ENCODE measurements around the gene RNF6.
"Not testable (repeated sequence)": the region's sequence is repeated elsewhere in the genome, so short reads cannot be mapped to it uniquely, and the experiment has no call there.

Gene RNF6

DNA sequence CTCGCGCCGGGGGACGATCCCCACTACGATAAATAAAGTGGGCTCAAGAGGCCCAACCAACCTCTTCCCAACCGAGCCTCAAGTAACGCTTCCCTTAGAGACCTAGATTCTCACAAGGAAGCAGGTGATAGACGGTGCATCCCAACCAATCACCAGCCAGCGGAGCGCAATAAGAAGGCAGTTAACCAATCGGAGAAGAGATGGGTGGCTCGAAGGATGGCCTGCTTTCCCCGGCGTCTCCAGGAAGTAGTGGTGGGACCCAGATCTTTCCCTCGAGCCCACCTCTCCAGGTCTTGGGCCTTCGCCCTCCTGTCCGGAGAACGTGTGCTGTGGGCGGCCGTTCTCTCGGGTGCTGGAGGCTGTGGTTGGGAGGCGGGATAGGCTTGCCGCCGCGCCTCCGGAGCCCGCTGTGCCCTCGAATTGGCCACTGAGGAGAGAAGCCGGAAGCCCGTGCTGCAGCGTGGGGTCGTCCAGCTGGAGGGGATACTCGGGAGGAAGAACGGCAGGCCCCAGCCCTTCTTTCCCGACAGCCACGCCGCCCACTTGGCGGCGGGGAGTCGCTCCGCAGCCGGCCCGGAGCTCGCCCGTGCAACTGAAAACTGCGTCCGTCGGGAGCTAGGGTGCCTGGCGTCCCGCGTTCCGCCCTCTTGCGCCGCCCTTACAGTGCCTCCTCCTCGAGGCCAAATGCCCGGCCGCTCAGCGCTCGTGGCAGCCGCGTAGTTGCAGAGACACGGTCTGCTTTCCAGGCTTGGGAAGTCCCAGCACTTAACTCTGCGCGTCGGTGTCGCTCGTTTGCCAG is at the start of gene RNF6:
TSS of gene RNF6 (minus strand) at position 594 of the 799 bp plus-strand sequence. CDS start 2,665 bp downstream, outside the sequence.
- DNase-seq: peak; percentile 91 to 96

DNA sequence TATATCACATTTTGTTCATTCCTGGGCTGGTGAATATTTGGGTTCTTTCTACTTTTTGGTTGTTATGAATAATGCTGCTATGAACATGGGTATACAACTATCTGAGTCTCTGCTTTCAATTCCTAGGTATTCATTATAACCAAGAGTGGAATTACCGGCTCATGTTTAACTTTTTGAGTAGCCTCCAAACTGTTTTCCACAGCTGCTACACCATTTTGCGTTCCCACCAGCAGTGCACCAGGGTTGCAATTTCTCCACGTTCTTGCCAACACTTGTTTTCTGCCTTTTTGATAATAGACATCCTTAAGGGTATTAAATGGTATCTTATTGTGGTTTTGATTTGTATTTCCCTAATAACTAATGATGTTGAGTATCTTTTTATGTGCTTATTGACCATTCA is 48.6 kb upstream of the RNF6 start:
- no peak for DNase-seq

GRCh38 chr13:26266311-26266710 is 44.2 kb upstream of the RNF6 start:
- no peak for DNase-seq

DNA sequence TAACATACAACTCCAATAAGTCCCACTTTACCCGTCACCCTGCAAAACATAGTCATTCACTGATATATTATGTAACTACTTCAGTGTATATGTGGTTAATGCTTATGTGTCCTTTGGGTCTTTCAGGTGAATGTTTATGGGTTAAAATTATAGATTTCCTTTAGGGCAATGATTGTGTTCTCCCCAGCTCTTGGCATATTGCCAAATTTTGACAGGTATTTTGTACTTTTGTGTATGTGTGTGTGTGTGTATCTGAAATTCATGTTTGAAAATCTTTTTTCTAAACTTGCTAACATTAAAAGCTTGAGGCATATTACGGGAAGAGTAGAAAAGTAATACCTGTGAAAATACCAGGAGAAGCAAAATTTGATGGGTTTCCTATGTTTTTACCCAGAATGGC is 40.0 kb upstream of the RNF6 start:
- DNase-seq: no peak

DNA sequence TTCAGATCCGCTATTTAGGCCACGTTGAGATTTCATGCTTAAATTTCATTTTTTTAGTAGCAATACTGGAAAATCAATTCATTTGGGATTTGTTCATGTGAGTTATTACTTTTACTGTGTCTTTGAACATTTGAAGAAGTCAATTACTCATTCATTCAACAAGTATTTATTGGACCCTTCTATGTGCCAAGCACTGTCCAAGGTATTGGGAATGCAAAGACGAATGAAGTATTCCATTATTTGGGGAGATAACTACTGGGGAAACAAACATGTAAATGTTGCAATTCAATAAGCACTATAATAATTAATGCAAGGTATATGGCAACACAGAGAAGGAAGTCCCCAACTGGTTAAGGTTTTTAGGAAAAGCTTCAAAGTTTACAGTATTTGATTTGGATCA is 37.5 kb upstream of the RNF6 start:
- no peak for DNase-seq

DNA sequence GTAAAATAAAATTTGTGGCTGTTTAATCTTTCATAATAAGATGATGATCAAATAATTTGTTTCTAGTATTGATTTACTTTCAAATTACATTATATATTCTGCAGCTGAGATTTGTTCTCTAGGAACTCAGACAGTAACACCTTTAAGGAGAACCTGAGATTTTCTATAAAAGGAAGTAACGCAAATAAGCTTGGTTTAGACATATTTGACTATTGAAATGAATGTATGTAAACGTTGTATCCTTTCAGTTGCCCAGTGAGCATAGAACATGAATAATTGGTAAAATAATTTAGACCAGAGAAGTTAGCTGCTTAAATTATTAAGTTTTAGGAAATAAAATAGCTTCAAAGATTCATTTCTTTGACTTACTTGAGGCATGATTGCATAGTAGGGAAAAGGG is 34.9 kb upstream of the RNF6 start:
- no peak for DNase-seq

GRCh38 chr13:26255691-26256277 is 33.7 kb upstream of the RNF6 start:
- peak in 1 of 2 experiments; percentile 14 for DNase-seq

DNA sequence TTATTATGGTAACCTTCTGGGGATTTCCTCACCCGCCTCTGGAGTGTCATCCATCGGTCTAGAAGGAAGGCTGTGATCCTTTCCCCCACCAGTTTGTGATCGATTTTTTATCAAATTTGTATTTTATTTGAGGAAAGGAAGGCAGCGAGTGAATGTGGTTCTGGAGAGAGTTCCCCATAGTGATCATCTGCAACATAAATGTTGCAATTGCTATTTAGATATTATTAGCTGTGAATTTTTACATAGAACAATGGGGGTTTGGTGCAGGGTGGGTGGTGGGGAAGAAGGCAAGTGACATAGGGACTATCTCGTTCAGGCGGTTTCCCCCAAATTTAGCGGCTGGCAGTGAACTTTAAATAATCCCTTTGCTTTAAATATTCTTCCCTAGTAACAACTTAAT is 33.0 kb upstream of the RNF6 start:
- DNase-seq: no peak

GRCh38 chr13:26254583-26255111 is 32.5 kb upstream of the RNF6 start:
- DNase-seq: peak in 1 of 2 experiments; percentile 45

- peak; percentile 87 to 94 for DNase-seq
Observed at GRCh38 chr13:26253787-26254582, 31.9 kb upstream of the RNF6 start, which contains the start of gene CDK8. CDK8 (plus strand) TSS chr13:26254129; CDS start chr13:26254642, 513 bp downstream.

DNA sequence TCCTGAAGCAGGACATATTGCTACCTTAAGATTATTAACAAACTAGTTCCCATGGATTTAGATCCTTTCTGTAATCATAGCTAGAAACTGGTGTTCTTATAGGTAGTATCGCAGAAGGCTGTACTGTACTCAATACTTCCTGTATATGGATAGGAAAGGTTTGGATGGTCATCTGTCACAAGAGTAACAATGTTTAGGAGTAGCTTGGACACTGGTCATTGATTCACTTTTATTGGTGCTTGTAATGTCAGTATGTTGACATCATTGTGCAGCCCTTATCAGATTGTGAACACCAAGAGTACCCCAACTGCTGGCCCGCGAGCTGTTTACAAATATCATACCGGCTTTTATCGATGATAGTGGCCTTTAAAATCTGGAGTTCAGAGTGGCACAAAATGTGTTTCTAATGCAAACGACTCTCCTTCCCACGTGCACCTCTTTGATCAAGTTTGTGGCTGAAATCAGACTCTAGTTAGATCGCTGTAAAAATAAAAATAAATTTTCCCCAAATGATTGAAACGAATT is 31.2 kb upstream of the RNF6 start:
- no peak for DNase-seq

GRCh38 chr13:26252006-26252405 is 29.9 kb upstream of the RNF6 start:
- DNase-seq: not testable (repeated sequence)

DNA sequence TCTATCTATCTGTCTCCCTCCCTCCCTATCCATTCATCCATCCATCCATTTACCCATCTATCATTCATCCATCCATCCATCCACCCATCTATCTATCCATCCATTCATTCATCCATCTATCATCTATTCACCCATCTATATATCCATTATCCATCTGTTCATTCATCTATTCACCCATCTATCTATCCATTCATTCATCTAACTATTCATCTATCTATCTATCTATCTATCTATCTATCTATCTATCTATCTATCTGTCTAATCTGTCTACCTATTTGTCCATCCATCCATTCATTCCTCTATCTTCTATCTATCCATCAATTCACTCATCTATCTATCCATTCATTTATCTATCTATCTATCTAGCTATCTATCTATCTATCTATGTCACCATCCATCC is 27.4 kb upstream of the RNF6 start:
- DNase-seq: no peak

- DNase-seq: no peak
Observed at GRCh38 chr13:26247608-26248007, 25.5 kb upstream of the RNF6 start.

DNA sequence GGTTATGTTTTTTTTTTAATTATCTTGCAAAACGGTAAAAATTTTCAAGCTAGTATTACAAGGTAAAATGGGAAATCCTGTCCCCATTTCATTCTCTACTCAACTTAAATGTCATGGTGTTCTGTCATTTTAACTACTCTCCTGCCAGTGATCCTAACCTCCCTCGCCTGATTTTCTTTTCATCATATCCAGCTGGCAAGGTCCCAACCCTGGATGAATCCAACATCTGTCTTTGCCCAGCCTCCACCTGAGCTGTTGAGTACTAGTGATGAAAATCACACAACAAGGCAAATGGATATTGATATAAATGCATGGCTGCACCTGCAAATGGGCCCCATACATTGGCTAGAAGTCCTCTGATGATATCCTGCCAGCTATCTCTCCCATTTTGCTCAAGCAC is 24.9 kb upstream of the RNF6 start:
- peak in 1 of 2 experiments; percentile 5 for DNase-seq

GRCh38 chr13:26246154-26246553 is 24.0 kb upstream of the RNF6 start:
- DNase-seq: no peak

- DNase-seq: no peak
Observed at GRCh38 chr13:26236296-26236695, 14.2 kb upstream of the RNF6 start.

GRCh38 chr13:26230703-26231102 is 8.6 kb upstream of the RNF6 start:
- DNase-seq: no peak

- no peak for DNase-seq
Observed at GRCh38 chr13:26229080-26229615, 7.0 kb upstream of the RNF6 start.

DNA sequence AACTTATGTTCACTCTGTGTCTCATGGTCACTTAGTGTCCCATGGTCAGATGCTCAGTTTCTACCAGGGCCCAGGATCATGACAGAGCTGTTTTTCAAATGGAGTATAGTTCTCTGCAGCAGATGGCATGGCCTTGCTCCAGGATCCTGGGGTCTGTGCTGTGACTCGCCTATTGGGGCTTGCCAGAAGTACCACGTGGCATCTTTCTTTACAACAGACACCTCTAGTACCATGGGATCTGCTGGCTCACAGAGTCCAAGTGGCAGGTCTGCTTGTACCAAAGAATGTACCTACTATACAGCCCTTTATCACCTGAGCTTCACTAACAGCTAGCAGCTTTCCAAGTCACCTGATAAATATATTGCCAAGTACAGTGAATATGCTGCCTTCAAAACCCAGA is 6.0 kb upstream of the RNF6 start:
- no peak for DNase-seq

- DNase-seq: no peak
Observed at GRCh38 chr13:26227166-26227971, 5.3 kb upstream of the RNF6 start.
